GM06990 (cell line): ENCODE data around the gene RASA2.
"Not testable (repeated sequence)": the region's sequence is repeated elsewhere in the genome, so short reads cannot be mapped to it uniquely, and the experiment has no call there.

ENCODE experiments used
- DNase-seq: peaks from one replicate; pipeline ENCODE4 v3.0.0-alpha.2; 2011; ENCODE audit not compliant: insufficient read length; ENCODE audit errors: extremely low read depth
- H3K27me3 ChIP-seq: replicated peaks from 2 replicates; pipeline ENCODE4 v1.6.0; 2011; ENCODE audit warnings: low read length; ENCODE audit not compliant: control insufficient read depth, insufficient read depth
- H3K36me3 ChIP-seq: 2 replicates; pipeline ENCODE4 v1.5.1; 2011; ENCODE audit warnings: low read length; ENCODE audit not compliant: control insufficient read depth, insufficient read depth
- H3K4me3 ChIP-seq: replicated peaks from 2 replicates; pipeline ENCODE4 v1.5.1; 2011; ENCODE audit warnings: low read depth, mild to moderate bottlenecking, control low read depth, low read length
- TF ChIP-seq, protein P1 (sequence below): IDR thresholded peaks from 2 replicates; pipeline ENCODE4 v1.5.1; 2011; ENCODE audit warnings: low read length, control low read depth, mild to moderate bottlenecking, inconsistent platforms; ENCODE audit not compliant: insufficient read depth, poor library complexity, severe bottlenecking

The RASA2 gene

DNA sequence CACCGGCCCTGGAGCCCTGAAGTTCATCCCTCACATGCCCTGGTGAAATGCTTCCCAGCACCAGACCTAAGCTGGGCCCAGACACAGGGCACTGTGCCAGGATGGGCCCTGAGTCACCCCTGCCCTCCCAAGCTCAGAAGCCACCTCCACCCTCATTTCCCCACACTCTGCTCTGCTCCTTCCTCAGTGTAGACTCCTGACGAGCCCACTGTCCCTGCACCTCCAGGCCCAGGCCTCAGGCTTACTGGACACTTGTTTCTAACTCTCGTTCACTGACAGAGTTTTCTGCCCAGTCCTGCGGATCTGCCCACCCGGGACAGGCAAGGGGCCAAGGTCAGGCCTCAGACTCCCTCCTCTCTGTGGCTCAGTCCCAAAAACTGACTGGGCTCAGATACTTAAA is 138.7 kb downstream of the RASA2 start:
- H3K36me3 ChIP-seq = no peaks in the 10 kb centered on the region
- TF ChIP-seq, protein P1, sequence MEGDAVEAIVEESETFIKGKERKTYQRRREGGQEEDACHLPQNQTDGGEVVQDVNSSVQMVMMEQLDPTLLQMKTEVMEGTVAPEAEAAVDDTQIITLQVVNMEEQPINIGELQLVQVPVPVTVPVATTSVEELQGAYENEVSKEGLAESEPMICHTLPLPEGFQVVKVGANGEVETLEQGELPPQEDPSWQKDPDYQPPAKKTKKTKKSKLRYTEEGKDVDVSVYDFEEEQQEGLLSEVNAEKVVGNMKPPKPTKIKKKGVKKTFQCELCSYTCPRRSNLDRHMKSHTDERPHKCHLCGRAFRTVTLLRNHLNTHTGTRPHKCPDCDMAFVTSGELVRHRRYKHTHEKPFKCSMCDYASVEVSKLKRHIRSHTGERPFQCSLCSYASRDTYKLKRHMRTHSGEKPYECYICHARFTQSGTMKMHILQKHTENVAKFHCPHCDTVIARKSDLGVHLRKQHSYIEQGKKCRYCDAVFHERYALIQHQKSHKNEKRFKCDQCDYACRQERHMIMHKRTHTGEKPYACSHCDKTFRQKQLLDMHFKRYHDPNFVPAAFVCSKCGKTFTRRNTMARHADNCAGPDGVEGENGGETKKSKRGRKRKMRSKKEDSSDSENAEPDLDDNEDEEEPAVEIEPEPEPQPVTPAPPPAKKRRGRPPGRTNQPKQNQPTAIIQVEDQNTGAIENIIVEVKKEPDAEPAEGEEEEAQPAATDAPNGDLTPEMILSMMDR = no peak
- no peak for DNase-seq
- H3K27me3 ChIP-seq = no peaks in the 10 kb centered on the region
- no peak overlapping the region for H3K4me3 ChIP-seq

DNA sequence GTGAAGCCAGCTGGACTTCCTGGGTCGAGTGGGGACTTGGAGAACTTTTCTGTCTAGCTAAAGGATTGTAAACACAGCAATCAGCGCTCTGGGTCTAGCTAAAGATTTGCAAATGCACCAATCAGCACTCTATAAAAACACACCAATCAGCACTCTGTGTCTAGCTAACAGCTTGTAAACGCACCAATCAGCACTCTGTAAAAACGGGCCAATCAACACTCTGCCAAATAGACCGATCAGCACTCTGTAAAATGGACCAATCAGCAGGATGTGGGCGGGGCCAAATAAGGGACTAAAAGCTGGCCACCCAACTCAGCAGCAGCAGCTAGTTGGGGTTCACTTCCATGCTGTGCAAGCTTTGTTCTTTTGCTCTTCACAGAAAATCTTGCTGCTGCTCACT is 141.5 kb downstream of the RASA2 start:
- not testable (repeated sequence) for H3K27me3 ChIP-seq, DNase-seq, H3K36me3 ChIP-seq, H3K4me3 ChIP-seq

DNA sequence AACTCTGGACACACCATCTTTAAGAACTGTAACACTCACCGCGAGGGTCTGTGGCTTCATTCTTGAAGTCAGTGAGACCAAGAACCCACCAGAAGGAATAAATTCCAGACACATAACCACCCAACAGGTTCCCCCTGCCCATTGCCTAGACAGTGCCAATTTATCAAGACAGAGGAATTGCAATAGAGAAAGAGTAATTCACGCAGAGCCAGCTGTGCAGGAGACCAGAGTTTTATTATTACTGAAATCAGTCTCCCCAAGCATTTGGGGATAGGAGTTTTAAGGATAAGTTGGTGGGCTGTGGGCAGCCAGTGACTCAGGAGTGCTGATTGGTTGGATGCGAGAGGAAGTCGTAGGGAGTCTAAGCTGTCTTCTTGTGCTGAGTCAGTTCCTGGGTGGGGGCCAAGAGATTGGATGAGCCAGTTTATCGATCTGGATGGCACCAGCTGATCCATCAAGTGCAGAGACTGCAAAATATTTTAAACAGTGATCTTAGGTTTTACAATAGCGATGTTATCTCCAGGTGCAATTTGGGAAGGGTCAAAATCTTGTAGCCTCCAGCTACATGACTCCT is 142.1 kb downstream of the RASA2 start:
- H3K27me3 ChIP-seq, H3K36me3 ChIP-seq, H3K4me3 ChIP-seq, DNase-seq: not testable (repeated sequence)

DNA sequence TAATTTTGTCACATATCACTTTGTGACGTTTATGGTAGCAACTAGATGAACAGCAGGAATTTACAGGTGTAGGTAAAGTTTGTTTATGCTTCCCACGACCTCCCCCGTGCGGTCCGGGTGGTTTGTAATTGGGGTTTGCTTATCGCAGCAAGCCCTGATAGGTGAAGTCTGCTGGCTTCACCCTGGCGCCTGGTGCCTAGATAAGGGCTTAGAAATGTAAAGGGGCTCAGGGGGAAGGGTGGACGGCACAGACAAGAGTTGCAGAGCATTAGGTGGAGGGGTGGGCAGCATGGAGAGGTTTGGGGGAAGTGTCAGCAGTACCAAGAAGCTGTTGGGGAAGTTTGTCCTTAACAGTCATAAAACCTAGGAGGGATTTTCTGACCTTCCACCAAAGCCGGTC is 143.1 kb downstream of the RASA2 start:
- no peak overlapping the region for H3K4me3 ChIP-seq
- no peaks in the 10 kb centered on the region for H3K36me3 ChIP-seq
- H3K27me3 ChIP-seq = no peaks in the 10 kb centered on the region
- TF ChIP-seq, protein P1 = no peak
- no peak for DNase-seq

DNA sequence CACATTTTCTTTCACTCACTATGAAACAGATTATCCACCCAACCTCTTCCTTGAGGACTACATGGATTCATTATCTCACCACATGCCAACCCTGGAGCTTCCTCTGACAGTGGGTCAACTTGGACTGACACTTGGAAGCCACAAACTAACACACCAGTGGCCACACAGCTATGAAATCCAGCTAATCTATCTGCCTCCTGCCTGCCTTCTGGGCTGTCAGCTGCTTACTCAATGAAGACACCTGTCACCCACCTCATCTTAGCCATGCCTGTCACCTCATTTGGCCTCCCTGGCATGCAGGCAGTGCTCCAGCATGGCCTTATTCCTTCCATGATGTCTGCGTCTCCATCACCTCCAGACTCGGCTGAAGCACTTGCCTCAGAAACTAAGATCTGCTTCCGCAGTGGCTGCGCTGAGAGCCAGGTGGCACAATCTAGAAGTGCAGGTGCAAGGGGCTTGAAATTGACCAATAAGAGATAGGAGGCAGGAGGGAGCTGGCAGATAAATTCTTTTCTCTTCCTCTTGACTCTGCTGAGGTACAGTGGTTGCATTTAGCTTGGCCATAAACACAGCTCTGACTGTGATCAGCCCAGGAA is 146.1 kb downstream of the RASA2 start:
- H3K27me3 ChIP-seq = no peaks in the 10 kb centered on the region
- TF ChIP-seq, protein P1 = no peak

DNA sequence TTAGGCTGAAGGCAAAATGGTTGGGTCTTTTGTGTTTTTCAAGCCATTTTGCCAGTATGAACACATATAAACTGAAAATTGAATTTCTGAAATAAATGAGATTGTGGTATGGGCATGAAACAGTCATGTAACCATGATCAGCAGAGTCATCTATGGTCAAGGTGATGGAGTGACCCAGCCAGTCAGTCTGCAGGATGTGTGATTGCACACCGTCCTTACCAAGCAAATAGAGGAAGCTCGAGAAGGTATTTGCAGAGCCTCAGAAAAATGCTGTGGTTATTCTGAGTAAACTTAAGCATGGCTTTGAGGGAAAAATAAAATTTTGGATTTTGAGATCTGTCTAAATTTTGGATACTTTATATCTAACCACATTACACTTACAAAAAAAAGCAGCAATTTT is 155.4 kb downstream of the RASA2 start:
- no peak for DNase-seq
- H3K27me3 ChIP-seq = no peaks in the 10 kb centered on the region
- no peaks in the 10 kb centered on the region for H3K36me3 ChIP-seq
- TF ChIP-seq, protein P1 = no peak
- no peak overlapping the region for H3K4me3 ChIP-seq

More for the DNA sequence above, 146.1 kb downstream of the RASA2 start:
- no peaks in the 10 kb centered on the region for H3K36me3 ChIP-seq
- H3K4me3 ChIP-seq = no peak overlapping the region
- DNase-seq = no peak

DNA sequence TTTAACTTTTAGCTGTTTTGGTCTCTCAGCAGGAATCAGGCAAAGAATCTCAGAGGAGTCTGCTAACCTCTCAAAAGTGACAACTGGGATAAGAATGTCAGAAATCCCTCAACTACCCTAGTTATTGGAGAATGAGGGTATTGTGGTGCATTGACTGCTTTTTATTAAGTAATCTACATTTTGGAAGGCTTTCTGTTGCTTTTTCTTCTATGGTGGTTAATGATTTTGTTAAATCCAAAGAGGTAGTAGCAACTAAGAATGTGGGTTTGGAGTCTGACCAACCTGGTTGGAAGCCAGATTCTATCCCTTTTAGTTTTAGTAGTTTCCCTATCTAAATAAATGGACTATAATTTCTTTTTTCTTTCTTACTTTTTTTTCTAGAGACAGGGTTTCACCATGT is 156.6 kb downstream of the RASA2 start:
- no peaks in the 10 kb centered on the region for H3K36me3 ChIP-seq

More for the DNA sequence above, 156.6 kb downstream of the RASA2 start:
- Histone ChIP-seq H3K4me3 (no peak overlapping the region), H3K27me3 (no peaks in the 10 kb centered on the region)
- DNase-seq = no peak
- TF ChIP-seq, protein P1 = no peak
